BJ (cell line): ENCODE data around the gene CLDN18. TPM values are rescaled to one million over a fixed set of nuclear protein-coding genes. Genes with fewer than 3 reads are reported as not detected.

ENCODE experiments used
- CTCF ChIA-PET: fragments of 350-600 bp; formaldehyde crosslinking; extraction: SDS; loops from one replicate; lab custom pipeline; 2021; ENCODE audit warnings: antibody characterized with exemption, inconsistent platforms; lab: Yijun Ruan, JAX
- POLR2A ChIA-PET: fragments of 300-600 bp; sonication (Branson Sonifier 250); formaldehyde crosslinking; extraction: SDS; loops from one replicate; lab custom pipeline; 2021; ENCODE audit warnings: antibody characterized with exemption; lab: Charles Lee
- DNase-seq: peaks from one replicate; pipeline ENCODE4 v3.0.0-alpha.2; 2011; ENCODE audit warnings: low read depth
- H3K27me3 ChIP-seq: 2 replicates; pipeline ENCODE4 v1.6.0; 2011; ENCODE audit warnings: low read length; ENCODE audit not compliant: control insufficient read depth, insufficient read depth
- H3K36me3 ChIP-seq: 2 replicates; pipeline ENCODE4 v1.5.1; 2011; ENCODE audit warnings: low read length; ENCODE audit not compliant: control insufficient read depth, insufficient read depth
- H3K4me3 ChIP-seq: 2 replicates; pipeline ENCODE4 v1.5.1; 2011; ENCODE audit warnings: low read depth, mild to moderate bottlenecking, control low read depth, low read length
- polyA minus RNA-seq: library from RNA; depleted of rRNA, polyadenylated mRNA; stranded (reverse); fragments of >200 nt; gene quantifications from 2 replicates; pipeline ENCODE4 v1.2.3, GENCODE V29; 2011; rRNA and poly(A)+ RNA removed
- polyA plus RNA-seq: library from polyadenylated mRNA; depleted of rRNA; stranded (reverse); fragments of >200 nt; gene quantifications from 2 replicates; pipeline ENCODE4 v1.2.3, GENCODE V29; 2011; rRNA removed
- TF ChIP-seq, protein P1 (sequence below): IDR thresholded peaks from 2 replicates; pipeline ENCODE4 v1.5.1; 2011; ENCODE audit warnings: low read depth, mild to moderate bottlenecking, control low read depth, inconsistent platforms, low read length, moderate library complexity; ENCODE audit not compliant: insufficient read depth

Gene CLDN18
- polyA plus RNA-seq (not detected in 2 replicates), polyA minus RNA-seq (not detected in 2 replicates)

DNA sequence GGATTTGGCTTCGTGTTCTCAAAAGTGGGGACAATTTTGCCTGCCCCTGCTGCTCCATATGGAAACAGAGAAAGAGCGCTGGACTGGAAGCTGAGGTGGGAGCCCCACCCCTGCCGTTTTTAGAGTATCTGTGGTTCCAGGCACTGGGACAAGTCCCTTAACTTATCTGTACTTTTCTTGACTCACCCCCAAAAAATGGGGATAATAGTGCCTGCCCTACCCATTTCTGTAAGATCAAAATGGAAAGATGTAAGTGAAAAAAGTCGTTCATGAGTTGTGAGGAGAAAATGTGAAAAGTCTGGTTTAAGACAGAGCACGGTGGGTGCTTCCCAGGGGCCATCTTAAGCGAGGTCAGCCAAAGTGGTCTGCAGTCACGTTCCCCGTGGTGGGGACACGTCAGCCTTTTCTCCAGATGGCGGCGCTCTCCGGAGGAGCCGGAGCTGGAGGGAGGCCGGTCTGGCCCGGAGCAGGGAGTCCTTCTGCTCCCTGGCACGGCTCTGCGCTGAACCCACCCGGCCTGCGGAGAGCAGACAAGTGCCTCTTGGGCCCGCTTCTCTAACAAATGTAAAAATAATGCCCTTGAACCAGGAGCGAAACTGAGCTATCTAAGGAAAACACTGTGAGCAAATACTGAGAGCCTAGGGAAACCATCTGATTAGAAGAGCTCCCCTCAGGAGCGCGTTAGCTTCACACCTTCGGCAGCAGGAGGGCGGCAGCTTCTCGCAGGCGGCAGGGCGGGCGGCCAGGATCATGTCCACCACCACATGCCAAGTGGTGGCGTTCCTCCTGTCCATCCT is at the start of gene CLDN18:
TSS of gene CLDN18 (plus strand) at position 690 of the 797 bp plus-strand sequence. CDS start at position 751, 61 bp downstream.
- H3K27me3 ChIP-seq: no peaks in the 10 kb centered on the region
- TF ChIP-seq, protein P1, sequence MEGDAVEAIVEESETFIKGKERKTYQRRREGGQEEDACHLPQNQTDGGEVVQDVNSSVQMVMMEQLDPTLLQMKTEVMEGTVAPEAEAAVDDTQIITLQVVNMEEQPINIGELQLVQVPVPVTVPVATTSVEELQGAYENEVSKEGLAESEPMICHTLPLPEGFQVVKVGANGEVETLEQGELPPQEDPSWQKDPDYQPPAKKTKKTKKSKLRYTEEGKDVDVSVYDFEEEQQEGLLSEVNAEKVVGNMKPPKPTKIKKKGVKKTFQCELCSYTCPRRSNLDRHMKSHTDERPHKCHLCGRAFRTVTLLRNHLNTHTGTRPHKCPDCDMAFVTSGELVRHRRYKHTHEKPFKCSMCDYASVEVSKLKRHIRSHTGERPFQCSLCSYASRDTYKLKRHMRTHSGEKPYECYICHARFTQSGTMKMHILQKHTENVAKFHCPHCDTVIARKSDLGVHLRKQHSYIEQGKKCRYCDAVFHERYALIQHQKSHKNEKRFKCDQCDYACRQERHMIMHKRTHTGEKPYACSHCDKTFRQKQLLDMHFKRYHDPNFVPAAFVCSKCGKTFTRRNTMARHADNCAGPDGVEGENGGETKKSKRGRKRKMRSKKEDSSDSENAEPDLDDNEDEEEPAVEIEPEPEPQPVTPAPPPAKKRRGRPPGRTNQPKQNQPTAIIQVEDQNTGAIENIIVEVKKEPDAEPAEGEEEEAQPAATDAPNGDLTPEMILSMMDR: no peak
- no peak for DNase-seq
- H3K36me3 ChIP-seq: no peaks in the 10 kb centered on the region; the same call in 1 of the 2 replicates
- POLR2A ChIA-PET: no interaction called here
- CTCF ChIA-PET: interaction anchor here (1.3 kb wide), 1 partner anchor 63 kb away, joined by 3 read pairs; no protein-coding TSS in a partner anchor
- no peak within 1 kb of the TSS for H3K4me3 ChIP-seq

DNA sequence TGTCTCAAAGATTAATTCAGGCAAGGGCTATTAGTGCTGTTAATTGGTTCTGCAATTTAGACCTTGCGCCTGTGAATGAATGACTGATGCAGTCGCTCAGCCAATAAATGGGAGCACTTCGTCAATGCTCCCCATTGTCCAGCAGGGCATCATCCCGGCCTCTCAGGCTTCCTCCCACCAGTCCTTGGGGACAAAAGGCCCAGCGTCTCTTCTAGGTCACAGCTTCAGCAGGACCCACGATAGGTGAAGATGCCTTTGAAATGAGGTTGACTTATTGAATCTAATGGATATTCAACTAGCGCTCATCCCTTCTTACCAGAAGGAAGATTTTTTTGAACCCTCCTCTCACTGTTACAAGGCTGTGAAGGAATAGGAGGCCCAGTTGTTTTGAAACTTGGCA is 47.7 kb upstream of the CLDN18 start:
- POLR2A ChIA-PET: no interaction called here
- CTCF ChIA-PET: interaction anchor here (3.2 kb wide), 1 partner anchor 9 kb away, joined by 17 read pairs; no protein-coding TSS in a partner anchor

DNA sequence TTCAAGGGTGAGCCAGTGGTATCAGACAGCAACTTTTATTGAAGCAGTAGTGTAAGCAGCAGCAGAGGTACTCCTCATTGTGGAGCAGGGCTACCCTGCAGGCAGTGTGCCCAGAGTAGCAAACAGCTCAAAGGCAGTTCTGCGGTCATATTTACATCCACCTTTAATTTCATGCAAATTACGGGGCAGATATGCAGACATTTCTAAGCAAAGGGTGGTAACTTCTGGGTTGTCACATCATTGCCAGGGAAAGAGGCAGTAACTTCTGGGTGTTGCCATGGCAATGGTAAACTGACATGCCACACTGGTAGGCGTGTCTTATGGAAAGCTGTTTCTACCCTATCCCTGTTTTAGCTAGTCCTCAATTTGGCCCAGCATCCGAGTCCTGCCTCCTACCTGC is 46.5 kb upstream of the CLDN18 start:
- CTCF ChIA-PET: no interaction called here
- TF ChIP-seq, protein P1: no peak
- H3K27me3 ChIP-seq: no peaks in the 10 kb centered on the region; the same call in 1 of the 2 replicates
- POLR2A ChIA-PET: no interaction called here
- DNase-seq: no peak
- no peaks in the 10 kb centered on the region for H3K36me3 ChIP-seq
- no peak overlapping the region for H3K4me3 ChIP-seq

More for the DNA sequence above, 47.7 kb upstream of the CLDN18 start:
- TF ChIP-seq, protein P1: no peak
- DNase-seq: no peak
- no peak overlapping the region for H3K4me3 ChIP-seq
- H3K27me3 ChIP-seq: no peaks in the 10 kb centered on the region; the same call in 1 of the 2 replicates
- H3K36me3 ChIP-seq: no peaks in the 10 kb centered on the region

DNA sequence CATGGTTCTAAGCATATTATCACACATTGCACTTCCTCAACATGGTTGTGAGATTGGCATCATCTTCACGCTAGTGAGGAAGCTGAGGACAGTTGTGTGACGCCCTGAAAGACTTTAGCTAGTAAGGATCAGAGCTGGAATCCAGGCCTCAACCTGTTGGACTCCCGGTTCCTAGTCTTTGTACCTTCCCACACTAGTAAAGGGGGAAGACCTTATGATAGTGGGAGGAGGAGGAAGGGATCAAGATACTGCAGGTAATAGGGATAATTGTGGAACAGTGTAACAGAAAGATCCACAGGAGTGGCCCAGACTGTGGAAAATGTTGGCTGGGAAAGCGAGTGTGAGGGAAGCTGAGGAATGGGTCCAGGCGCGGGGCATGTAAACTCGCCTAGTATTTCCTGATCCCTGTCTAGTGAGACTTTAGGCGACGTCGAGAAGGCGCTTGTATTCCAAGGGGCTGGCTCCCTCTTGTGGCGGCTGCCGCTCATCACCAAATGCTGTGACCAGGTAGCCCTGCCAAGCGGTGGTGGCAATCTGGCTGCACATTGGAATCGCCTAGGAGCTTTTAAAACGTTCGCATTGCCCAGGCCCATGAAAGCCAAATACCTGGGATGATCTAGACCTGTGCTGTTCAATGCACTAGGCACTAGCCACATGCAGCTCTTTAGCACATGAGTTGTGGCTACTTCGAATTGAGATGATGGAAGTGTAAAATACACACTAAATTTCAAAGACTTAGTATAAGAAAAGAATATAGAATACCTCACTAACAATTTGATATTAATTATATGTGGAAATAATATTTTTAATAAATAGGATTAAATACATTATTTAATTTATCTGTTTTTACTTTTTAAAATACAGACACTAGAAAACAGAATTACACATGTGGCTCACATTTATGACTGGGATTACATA is 38.8 kb upstream of the CLDN18 start:
- DNase-seq: no peak
- Histone ChIP-seq H3K4me3 (no peak overlapping the region), H3K36me3 (no peaks in the 10 kb centered on the region), H3K27me3 (0 out of 2 replicates have a peak, but pooled peaks cover 2% of the 10 kb centered on the region)
- POLR2A ChIA-PET: no interaction called here
- CTCF ChIA-PET: interaction anchor here (0.9 to 3.0 kb wide), 17 partner anchors 9 to 874 kb away, joined by 3 to 17 read pairs (median 5); no protein-coding TSS in a partner anchor
- TF ChIP-seq, protein P1: peak; percentile 98
